Brain pericyte (primary cell): ENCODE measurements around the gene ARHGEF25.
"Not testable (repeated sequence)": the region's sequence is repeated elsewhere in the genome, so short reads cannot be mapped to it uniquely, and the experiment has no call there.

Experiments
- DNase-seq: peaks from one replicate; pipeline ENCODE4 v3.0.0-alpha.2; 2012; ENCODE audit warnings: low read depth, low spot score

The ARHGEF25 gene

GRCh38 chr12:57609101-57609780, 2.0 kb upstream of the ARHGEF25 start:
- no peak for DNase-seq

GRCh38 chr12:57609781-57610553, 1.3 kb upstream of the ARHGEF25 start:
- DNase-seq, result no peak

DNA sequence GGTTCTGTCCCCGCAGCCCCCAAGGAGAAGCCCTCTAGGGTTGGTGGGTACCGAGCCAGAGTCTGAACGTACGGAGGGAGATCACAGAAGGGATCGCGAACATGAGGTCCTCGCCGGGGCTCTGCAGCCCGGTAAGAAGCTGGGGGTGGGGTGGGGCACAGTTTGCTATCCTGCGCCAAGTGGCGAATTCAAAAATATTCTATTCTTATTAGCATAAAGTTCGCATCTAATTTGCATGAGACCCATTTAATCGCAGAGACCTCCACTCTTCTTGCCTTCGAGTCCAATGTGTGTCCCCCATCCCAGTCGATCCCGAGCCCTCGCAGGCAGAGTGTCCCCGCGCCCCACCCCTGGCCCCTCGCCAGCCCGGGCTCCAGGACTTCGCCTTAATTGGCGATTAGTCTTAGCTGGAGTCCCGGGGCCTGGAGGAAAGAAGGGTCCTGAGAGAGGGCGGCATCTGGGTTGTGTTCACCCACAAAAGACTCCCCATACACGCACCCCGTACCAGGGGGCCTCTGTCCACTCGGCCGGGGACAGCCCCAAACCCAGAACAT, 604 bp upstream of the ARHGEF25 start:
- no peak for DNase-seq

DNA sequence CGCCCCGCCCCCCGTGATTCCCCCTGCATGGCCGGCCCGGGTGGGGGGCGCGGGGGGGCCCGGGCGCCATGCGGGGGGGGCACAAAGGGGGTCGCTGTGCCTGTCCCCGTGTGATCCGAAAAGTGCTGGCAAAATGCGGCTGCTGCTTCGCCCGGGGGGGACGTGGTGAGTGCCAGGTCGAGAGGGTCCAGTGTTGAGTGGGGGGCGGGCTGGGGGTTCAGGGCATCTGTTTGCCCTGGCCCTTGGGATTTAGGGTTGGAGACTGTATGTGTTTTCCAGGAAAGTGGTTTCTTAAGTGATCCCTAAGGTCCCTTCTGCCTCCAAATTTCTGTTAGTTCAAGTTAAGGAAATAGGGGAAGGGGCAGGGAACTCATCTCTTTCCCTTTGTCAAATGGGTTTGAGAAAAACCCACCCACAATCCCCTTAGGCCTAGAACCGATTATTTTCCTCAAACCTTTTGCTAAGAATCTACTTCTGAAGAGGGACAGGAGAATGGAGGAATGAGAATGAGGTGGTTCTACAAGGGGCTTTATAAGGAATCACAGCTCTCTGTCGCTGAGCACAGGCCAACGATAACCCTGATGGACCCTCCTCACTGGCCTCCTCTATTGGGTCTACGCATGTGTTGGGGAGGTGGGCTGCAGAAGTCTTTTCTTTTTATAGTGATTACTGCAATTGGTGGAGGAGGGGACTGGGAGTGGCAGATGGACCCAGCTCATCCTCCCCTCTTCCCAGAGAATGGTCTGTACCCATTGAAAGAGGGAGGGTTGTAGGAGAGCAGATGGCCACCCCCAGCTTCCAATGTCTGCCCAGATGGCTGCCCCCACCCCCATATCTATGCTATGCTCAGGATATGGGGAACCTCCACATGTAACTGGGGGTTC, 834 bp downstream of the ARHGEF25 start:
- no peak for DNase-seq

- no peak for DNase-seq
Observed at GRCh38 chr12:57612711-57613426, 1.6 kb downstream of the ARHGEF25 start.

DNA sequence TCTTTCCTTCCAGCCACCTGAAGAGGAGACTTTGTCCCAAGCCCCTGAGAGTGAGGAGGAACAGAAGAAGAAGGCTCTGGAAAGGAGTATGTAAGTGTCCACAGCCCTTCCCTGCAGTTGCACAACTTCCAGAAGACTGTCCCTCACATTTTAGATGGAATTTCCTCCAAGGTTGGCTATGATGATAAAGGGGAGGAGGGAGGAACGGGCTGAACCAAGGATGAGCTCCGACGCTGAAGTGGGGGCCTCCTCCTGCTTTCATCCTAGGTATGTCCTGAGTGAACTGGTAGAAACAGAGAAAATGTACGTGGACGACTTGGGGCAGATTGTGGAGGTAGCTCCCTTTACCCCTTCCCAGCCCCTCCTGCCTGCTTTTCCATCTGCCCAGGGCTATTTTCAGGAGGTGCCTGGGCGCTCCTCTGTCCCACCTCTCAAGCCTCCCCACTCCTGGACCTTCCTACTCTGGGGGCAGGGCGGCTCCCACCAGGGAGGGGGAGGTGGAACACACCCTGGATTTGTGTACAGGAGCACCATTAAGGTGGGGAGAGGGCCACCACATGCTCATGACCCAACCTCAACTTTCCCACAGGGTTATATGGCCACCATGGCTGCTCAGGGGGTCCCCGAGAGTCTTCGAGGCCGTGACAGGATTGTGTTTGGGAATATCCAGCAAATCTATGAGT, 2.3 kb downstream of the ARHGEF25 start:
- DNase-seq, result no peak

- no peak for DNase-seq
Observed at GRCh38 chr12:57614178-57614947, 3.1 kb downstream of the ARHGEF25 start.

- DNase-seq, result no peak
Observed at GRCh38 chr12:57614948-57615500, 3.8 kb downstream of the ARHGEF25 start.

DNA sequence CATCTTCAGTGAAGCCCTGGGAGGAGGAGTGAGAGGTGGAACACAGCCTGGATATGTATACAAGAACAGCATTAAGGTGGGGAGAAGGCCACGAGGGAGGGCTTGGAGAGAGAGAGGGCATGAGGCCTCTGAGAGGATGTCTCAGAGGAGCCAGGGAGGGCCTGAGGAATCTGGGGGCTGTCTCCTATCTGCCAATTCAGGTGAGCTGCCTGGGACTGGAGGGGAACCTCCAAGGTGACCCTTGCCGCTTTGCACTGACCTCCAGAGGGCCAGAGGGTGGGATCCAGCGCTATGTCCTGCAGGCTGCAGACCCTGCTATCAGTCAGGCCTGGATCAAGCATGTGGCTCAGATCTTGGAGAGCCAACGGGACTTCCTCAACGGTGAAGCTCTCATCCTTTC, 4.4 kb downstream of the ARHGEF25 start:
- no peak for DNase-seq

- DNase-seq, result peak; percentile 18
Observed at GRCh38 chr12:57616383-57617101, 5.3 kb downstream of the ARHGEF25 start.

DNA sequence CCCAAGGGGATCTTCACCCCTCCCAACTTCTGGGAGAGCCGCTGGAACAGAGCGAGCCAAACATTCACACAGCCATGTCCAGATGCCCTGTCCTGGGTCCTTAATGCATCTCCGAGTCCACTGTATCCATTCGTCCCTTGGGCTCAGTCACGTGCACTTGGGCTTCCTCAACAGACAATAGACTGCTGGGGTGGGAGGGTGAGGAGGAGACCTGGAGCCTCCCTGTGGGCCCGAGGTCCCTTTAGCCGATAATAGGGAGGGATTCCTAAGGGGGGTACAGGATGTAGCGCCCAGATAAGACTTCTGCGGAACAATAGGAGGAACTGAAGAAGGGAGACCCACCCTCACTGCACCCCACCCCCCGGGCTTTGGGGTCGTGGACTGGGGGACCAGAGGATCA, 6.7 kb downstream of the ARHGEF25 start:
- no peak for DNase-seq

DNA sequence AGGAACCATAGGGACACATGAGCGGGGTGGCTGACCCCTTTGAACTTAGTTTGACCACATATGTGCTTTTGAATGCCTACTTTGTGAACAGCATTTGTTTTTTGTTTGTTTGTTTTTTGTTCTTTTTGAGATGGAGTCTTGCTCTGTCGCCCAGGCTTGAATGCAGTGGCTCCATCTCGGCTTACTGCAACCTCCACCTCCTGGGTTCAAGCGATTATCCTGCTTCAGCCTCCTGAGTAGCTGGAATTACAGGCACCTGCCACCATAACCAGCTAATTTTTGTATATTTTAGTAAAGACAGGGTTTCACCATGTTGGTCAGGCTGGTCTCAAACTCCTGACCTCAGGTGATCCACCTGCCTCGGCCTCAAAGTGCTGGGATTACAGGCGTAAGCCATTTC, 7.2 kb downstream of the ARHGEF25 start:
- DNase-seq, result not testable (repeated sequence)

DNA sequence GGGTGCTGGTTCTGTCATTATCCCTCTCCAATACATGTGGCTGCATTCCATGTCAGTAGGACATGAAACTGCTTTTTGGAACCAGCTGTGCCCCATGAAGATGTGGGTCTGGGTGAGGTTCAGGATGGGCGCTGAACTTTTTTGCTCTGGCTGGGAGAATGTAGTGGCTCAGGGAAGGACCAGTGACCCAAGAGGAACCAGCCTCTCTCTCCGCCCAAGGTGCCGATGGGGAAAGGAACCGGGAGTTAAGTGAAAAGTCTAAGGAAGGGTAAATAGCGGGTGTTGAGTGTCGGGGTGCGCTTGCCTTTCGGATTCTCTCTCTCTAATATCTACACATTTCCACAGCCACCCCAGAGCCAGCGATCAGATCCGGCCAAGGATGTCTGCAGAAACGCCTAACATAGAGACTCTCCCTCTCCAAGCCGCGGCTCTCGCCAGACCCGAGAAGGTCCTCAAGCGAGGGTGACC, 7.8 kb downstream of the ARHGEF25 start:
- DNase-seq, result no peak

GRCh38 chr12:57619434-57620244, 8.4 kb downstream of the ARHGEF25 start:
- no peak for DNase-seq

DNA sequence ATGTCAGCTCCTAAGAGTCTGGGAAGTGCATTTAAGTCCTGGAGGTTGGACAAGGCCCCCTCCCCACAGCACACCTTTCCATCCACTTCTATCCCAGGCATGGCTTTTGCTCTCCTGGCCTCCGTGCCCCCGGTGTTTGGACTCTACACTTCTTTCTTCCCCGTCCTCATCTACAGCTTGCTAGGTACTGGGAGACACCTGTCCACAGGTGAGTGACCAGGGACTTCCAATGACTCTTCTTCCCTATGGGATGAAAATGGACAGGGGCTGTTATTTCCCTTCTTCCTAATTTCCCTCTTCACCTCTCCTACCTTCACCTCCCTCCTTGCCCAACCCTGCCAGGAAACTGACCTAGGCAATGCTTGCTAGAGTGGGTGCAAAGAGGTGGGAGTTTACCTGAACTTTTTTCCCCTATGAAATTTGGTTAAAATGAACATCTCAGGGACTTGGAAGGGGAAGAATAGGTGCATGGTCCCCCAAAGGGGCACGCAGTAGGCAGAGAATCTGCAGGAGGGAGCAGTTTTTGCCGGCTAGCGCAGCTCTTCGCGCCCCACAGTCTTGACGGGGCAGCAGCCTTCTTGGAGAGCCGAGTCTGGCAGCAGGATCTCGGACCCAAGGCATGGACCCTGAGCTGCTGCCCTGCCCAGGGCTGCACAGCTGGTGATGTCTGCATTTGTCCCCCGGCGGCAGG, 9.2 kb downstream of the ARHGEF25 start:
- DNase-seq, result no peak

GRCh38 chr12:57620936-57621496, 9.8 kb downstream of the ARHGEF25 start:
- DNase-seq, result no peak
